CD4-positive, alpha-beta T cell treated with Interferon alpha-2 for 1 hour (primary cell): ENCODE data around the gene SRSF12.

Source experiments
- DNase-seq, 2 donors: peaks; one replicate each; pipeline ENCODE4 v3.0.0-alpha.2; 2020 to 2022

SRSF12 gene

GRCh38 chr6:89117211-89118108, at the start of gene SRSF12:
SRSF12 (minus strand) TSS chr6:89118071; CDS start chr6:89117887, 184 bp downstream.
- peak; percentile 6 to 44 for DNase-seq

GRCh38 chr6:89162047-89162371, 44.1 kb upstream of the SRSF12 start:
- DNase-seq, result no peak

GRCh38 chr6:89161326-89162046, 43.6 kb upstream of the SRSF12 start:
- DNase-seq, result no peak

- no peak for DNase-seq
Measured at GRCh38 chr6:89160331-89161092, 42.6 kb upstream of the SRSF12 start.

GRCh38 chr6:89154131-89154530, 36.3 kb upstream of the SRSF12 start:
- DNase-seq, result no peak

- no peak for DNase-seq
Measured at GRCh38 chr6:89148016-89148750, 30.3 kb upstream of the SRSF12 start.

GRCh38 chr6:89146718-89147700, 29.1 kb upstream of the SRSF12 start:
- no peak for DNase-seq

- peak; percentile 61 to 72 for DNase-seq
Measured at GRCh38 chr6:89145956-89146717, 28.3 kb upstream of the SRSF12 start, which contains the start of gene PM20D2. PM20D2 (plus strand) TSS chr6:89146055; CDS start chr6:89146145, 90 bp downstream.

GRCh38 chr6:89145091-89145955, 27.5 kb upstream of the SRSF12 start:
- peak; percentile 51 to 69 for DNase-seq

- DNase-seq, result no peak
Measured at GRCh38 chr6:89144354-89144906, 26.6 kb upstream of the SRSF12 start.

GRCh38 chr6:89140347-89141156, 22.7 kb upstream of the SRSF12 start:
- no peak for DNase-seq

GRCh38 chr6:89139509-89140346, 21.9 kb upstream of the SRSF12 start:
- DNase-seq, result no peak

GRCh38 chr6:89138173-89138572, 20.3 kb upstream of the SRSF12 start:
- no peak for DNase-seq

- DNase-seq, result no peak
Measured at GRCh38 chr6:89134723-89135122, 16.9 kb upstream of the SRSF12 start.

GRCh38 chr6:89133981-89134380, 16.1 kb upstream of the SRSF12 start:
- no peak for DNase-seq

- DNase-seq, result no peak
Measured at GRCh38 chr6:89132057-89132456, 14.2 kb upstream of the SRSF12 start.

GRCh38 chr6:89131599-89131998, 13.7 kb upstream of the SRSF12 start:
- DNase-seq, result no peak
